HCT116 (cell line): ENCODE measurements around the gene ABHD11. TPM values are rescaled to one million over a fixed set of nuclear protein-coding genes. Genes with fewer than 3 reads are reported as not detected.

ENCODE experiments used
- ATAC-seq: fragments of 200-7000 bp; cut with Tn5 transposase; 2 replicates; pipeline ENCODE4 v1.9.1; 2020; ENCODE audit warnings: mild to moderate bottlenecking, moderate library complexity
- BruUV-seq: library from RNA; stranded (reverse); fragments of 400-500 nt; replicated peaks from 2 replicates; lab custom pipeline; 2021; lab: Mats Ljungman, UMichigan
- CTCF ChIA-PET: fragments of 300-600 bp; sonication (Branson Sonifier 250); formaldehyde crosslinking; loops from one replicate; lab custom pipeline; 2021; ENCODE audit warnings: antibody characterized with exemption; lab: Charles Lee
- POLR2A ChIA-PET: fragments of 300-600, 350-600 bp; sonication (Branson Sonifier 250); formaldehyde crosslinking; loops from one replicate; lab custom pipeline; 2021; ENCODE audit warnings: antibody characterized with exemption; lab: Charles Lee
- RAD21 ChIA-PET, 2 experiments: fragments of 300-600 bp; sonication (Branson Sonifier 250); formaldehyde crosslinking; loops; one replicate each; lab custom pipeline; 2023; ENCODE audit warnings: low total read pairs in 2 of 2; ENCODE audit not compliant: uncharacterized antibody in 2 of 2, unreplicated experiment in 2 of 2, low non-redundant PET in 1 of 2; lab: Charles Lee
- DNase-seq: peaks from one replicate; pipeline ENCODE4 v3.0.0-alpha.2; 2010; ENCODE audit warnings: low read depth, low spot score
- H2AFZ ChIP-seq: fragments of 200-600 bp; shearing (Covaris generic), sonication (generic); 2 replicates; pipeline ENCODE4 v1.6.1; 2017; ENCODE audit warnings: low read depth, mixed run types, mixed read lengths, antibody characterized with exemption, low read length; ENCODE audit not compliant: poor library complexity, severe bottlenecking
- H3K27ac ChIP-seq: 2 replicates; pipeline ENCODE4 v1.5.1; 2012; ENCODE audit warnings: low read depth, low read length
- H3K27me3 ChIP-seq: fragments of 200-600 bp; sonication (generic); 2 replicates; pipeline ENCODE4 v1.6.1; 2016; ENCODE audit warnings: mixed run types, low read length, mixed read lengths; ENCODE audit not compliant: insufficient read depth
- H3K36me3 ChIP-seq, 2 experiments: fragments of 200-500 bp in 1 of 2; fragments of 200-600 bp in 1 of 2; sonication (Bioruptor generic) in 1 of 2; sonication (generic) in 1 of 2; 2 replicates each; pipeline versions ENCODE4 v1.5.1 to v1.6.1; 2014 to 2016; ENCODE audit warnings: low read length in 2 of 2, inconsistent platforms in 1 of 2, mixed read lengths in 1 of 2, mixed run types in 1 of 2; ENCODE audit not compliant: insufficient read depth in 2 of 2, control insufficient read depth in 1 of 2
- H3K4me1 ChIP-seq, 2 experiments: fragments of 200-600 bp in 1 of 2; sonication (generic) in 1 of 2; 2 replicates each; pipeline versions ENCODE4 v1.5.1 to v1.6.1; 2012 to 2017; ENCODE audit warnings: low read length in 2 of 2, inconsistent platforms in 1 of 2, mild to moderate bottlenecking in 1 of 2, mixed read lengths in 1 of 2, mixed run types in 1 of 2, moderate library complexity in 1 of 2; ENCODE audit not compliant: insufficient read depth in 2 of 2, control insufficient read depth in 1 of 2
- H3K4me2 ChIP-seq: fragments of 200-600 bp; sonication (generic); 2 replicates; pipeline ENCODE4 v1.6.1; 2017; ENCODE audit warnings: mixed run types, low read length, mixed read lengths
- H3K4me3 ChIP-seq, 2 experiments: fragments of 200-600 bp in 1 of 2; sonication (generic) in 1 of 2; replicated peaks in 1 of 2; 2 replicates each; pipeline ENCODE4 v1.5.1; 2011 to 2016; ENCODE audit warnings: low read length in 2 of 2, control low read depth in 1 of 2, low read depth in 1 of 2, mild to moderate bottlenecking in 1 of 2, mixed read lengths in 1 of 2, mixed run types in 1 of 2
- H3K79me2 ChIP-seq: fragments of 200-600 bp; sonication (generic); 2 replicates; pipeline ENCODE4 v1.6.1; 2017; ENCODE audit warnings: mild to moderate bottlenecking, mixed run types, low read length, moderate library complexity, mixed read lengths; ENCODE audit not compliant: insufficient read depth
- H3K9ac ChIP-seq: fragments of 200-600 bp; sonication (generic); 2 replicates; pipeline ENCODE4 v1.6.1; 2016; ENCODE audit warnings: low read length, mixed read lengths
- H3K9me2 ChIP-seq: fragments of 200-600 bp; sonication (generic), shearing (Covaris generic); 2 replicates; pipeline ENCODE4 v1.6.1; 2017; ENCODE audit warnings: mixed run types, mild to moderate bottlenecking, moderate library complexity; ENCODE audit not compliant: insufficient read depth
- H3K9me3 ChIP-seq, 2 experiments: fragments of 200-500 bp in 1 of 2; fragments of 200-600 bp in 1 of 2; sonication (Bioruptor generic) in 1 of 2; sonication (generic) in 1 of 2; 2 replicates each; pipeline ENCODE4 v1.6.1; 2014 to 2017; ENCODE audit warnings: low read length in 2 of 2, mixed read lengths in 2 of 2, inconsistent platforms in 1 of 2, low read depth in 1 of 2, mild to moderate bottlenecking in 1 of 2, mixed run types in 1 of 2, moderate library complexity in 1 of 2; ENCODE audit not compliant: control insufficient read depth in 1 of 2, insufficient read depth in 1 of 2
- H4K20me1 ChIP-seq: fragments of 200-600 bp; sonication (generic), shearing (Covaris generic); 2 replicates; pipeline ENCODE4 v1.6.1; 2017; ENCODE audit warnings: mixed run types, mild to moderate bottlenecking, moderate library complexity; ENCODE audit not compliant: insufficient read depth
- CEBPB ChIP-seq: IDR thresholded peaks from 2 replicates; pipeline ENCODE4 v1.6.1; 2012; ENCODE audit warnings: low read depth
- EGR1 ChIP-seq: IDR thresholded peaks from 2 replicates; pipeline ENCODE4 v1.6.1; 2012; ENCODE audit warnings: low read depth
- EZH2 ChIP-seq: fragments of 200-600 bp; sonication (generic); IDR thresholded peaks from 2 replicates; pipeline ENCODE4 v1.6.1; 2017; ENCODE audit warnings: antibody characterized with exemption, mixed run types
- EZH2phosphoT487 ChIP-seq: fragments of 200-600 bp; IDR thresholded peaks from 2 replicates; pipeline ENCODE4 v1.6.1; 2018; ENCODE audit warnings: antibody characterized with exemption, borderline replicate concordance
- FOSL1 ChIP-seq: IDR thresholded peaks from 2 replicates; pipeline ENCODE4 v1.6.1; 2012; ENCODE audit warnings: low read depth
- POLR2A ChIP-seq: IDR thresholded peaks from 2 replicates; pipeline ENCODE4 v1.7.0; 2011; ENCODE audit warnings: borderline replicate concordance; ENCODE audit not compliant: insufficient read depth, insufficient read length; ENCODE audit errors: extremely low read depth
- POLR2AphosphoS5 ChIP-seq: IDR thresholded peaks from 2 replicates; pipeline ENCODE4 v1.6.1; 2011; ENCODE audit warnings: mild to moderate bottlenecking, low read depth, low read length, moderate library complexity
- SIN3A ChIP-seq: IDR thresholded peaks from 2 replicates; pipeline ENCODE4 v1.6.1; 2012; ENCODE audit warnings: low read depth
- SRF ChIP-seq: IDR thresholded peaks from 2 replicates; pipeline ENCODE4 v1.6.1; 2012; ENCODE audit warnings: low read depth
- YY1 ChIP-seq: IDR thresholded peaks from 2 replicates; pipeline ENCODE4 v1.6.1; 2011; ENCODE audit warnings: low read length, low read depth, moderate library complexity, mild to moderate bottlenecking; ENCODE audit not compliant: insufficient replicate concordance; ENCODE audit errors: extremely low read depth
- ZNF274 ChIP-seq: fragments of 200-500 bp; sonication (Bioruptor generic); IDR thresholded peaks from 2 replicates; pipeline ENCODE4 v1.6.1; 2014; ENCODE audit warnings: mild to moderate bottlenecking, low read depth, low read length, inconsistent platforms
- intact Hi-C: fragments of 100-400 bp; cut with micrococcal nuclease; formaldehyde crosslinking; loops from 2 replicates; pipeline ENCODE4 v1.10.0; 2022
- total RNA-seq: library from RNA; stranded (reverse); gene quantifications from one replicate; pipeline ENCODE4 v1.2.1, GENCODE V29; 2021; ENCODE audit not compliant: unreplicated experiment
- TF ChIP-seq, protein P1 (sequence below): IDR thresholded peaks from 2 replicates; pipeline ENCODE4 v1.6.1; 2012; ENCODE audit warnings: low read depth
- TF ChIP-seq, protein P2 (sequence below): IDR thresholded peaks from 2 replicates; pipeline ENCODE4 v1.6.1; 2011; ENCODE audit warnings: mild to moderate bottlenecking, low read length, moderate library complexity; ENCODE audit not compliant: insufficient replicate concordance; ENCODE audit errors: extremely low read depth
- TF ChIP-seq, protein P3 (sequence below), 3 experiments: fragments of 200-600 bp in 1 of 3; sonication (generic) in 1 of 3; IDR thresholded peaks in 2 of 3; conservative IDR thresholded peaks in 1 of 3; 2 replicates each; pipeline ENCODE4 v1.5.1; 2012 to 2017; ENCODE audit warnings: low read depth in 2 of 3, low read length in 2 of 3, antibody characterized with exemption in 1 of 3, borderline replicate concordance in 1 of 3, control low read depth in 1 of 3, mild to moderate bottlenecking in 1 of 3, mixed read lengths in 1 of 3, mixed run types in 1 of 3, moderate library complexity in 1 of 3; ENCODE audit not compliant: insufficient read depth in 1 of 3

Gene ABHD11
- total RNA-seq, 1 experiment from 2014 or later: 69.8 TPM

DNA sequence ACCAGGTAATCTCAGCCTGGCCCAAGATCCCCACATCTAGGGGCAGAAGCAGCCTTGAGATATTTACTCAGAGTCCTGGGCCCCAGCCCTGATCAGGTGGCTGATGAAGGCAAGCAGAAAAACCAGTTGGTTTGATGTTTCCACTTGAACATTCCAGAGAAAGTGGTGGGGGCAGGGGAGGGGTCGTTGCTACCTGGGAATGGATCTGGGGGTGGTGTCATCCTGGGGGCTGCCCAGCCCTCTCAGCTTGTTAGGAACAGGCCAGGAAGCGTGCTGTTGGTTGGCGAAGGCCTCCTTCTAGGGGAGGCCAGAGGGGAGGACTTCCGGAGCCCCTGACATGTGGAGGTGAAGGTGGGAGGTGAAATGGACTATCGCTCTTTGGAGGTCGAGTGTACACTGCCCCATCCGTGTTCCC lies 3.7 kb upstream of the ABHD11 start:
- no TSS peak for BruUV-seq
- peak overlapping the region; percentile 94 for H3K27ac ChIP-seq
- H3K36me3 ChIP-seq: peaks cover 2 to 5% of the 10 kb centered on the region in 2 experiments; a peak in 1 of 4 replicates
- H3K9me2 ChIP-seq: no peaks in the 10 kb centered on the region
- TF ChIP-seq, protein P1, sequence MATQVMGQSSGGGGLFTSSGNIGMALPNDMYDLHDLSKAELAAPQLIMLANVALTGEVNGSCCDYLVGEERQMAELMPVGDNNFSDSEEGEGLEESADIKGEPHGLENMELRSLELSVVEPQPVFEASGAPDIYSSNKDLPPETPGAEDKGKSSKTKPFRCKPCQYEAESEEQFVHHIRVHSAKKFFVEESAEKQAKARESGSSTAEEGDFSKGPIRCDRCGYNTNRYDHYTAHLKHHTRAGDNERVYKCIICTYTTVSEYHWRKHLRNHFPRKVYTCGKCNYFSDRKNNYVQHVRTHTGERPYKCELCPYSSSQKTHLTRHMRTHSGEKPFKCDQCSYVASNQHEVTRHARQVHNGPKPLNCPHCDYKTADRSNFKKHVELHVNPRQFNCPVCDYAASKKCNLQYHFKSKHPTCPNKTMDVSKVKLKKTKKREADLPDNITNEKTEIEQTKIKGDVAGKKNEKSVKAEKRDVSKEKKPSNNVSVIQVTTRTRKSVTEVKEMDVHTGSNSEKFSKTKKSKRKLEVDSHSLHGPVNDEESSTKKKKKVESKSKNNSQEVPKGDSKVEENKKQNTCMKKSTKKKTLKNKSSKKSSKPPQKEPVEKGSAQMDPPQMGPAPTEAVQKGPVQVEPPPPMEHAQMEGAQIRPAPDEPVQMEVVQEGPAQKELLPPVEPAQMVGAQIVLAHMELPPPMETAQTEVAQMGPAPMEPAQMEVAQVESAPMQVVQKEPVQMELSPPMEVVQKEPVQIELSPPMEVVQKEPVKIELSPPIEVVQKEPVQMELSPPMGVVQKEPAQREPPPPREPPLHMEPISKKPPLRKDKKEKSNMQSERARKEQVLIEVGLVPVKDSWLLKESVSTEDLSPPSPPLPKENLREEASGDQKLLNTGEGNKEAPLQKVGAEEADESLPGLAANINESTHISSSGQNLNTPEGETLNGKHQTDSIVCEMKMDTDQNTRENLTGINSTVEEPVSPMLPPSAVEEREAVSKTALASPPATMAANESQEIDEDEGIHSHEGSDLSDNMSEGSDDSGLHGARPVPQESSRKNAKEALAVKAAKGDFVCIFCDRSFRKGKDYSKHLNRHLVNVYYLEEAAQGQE: no peak
- TF ChIP-seq FOSL1 (no peak), POLR2AphosphoS5 (no peak), SIN3A (no peak), EZH2phosphoT487 (no peak), SRF (no peak), YY1 (no peak), EGR1 (no peak), ZNF274 (no peak), EZH2 (no peak), POLR2A (no peak), CEBPB (no peak)
- TF ChIP-seq, protein P2, sequence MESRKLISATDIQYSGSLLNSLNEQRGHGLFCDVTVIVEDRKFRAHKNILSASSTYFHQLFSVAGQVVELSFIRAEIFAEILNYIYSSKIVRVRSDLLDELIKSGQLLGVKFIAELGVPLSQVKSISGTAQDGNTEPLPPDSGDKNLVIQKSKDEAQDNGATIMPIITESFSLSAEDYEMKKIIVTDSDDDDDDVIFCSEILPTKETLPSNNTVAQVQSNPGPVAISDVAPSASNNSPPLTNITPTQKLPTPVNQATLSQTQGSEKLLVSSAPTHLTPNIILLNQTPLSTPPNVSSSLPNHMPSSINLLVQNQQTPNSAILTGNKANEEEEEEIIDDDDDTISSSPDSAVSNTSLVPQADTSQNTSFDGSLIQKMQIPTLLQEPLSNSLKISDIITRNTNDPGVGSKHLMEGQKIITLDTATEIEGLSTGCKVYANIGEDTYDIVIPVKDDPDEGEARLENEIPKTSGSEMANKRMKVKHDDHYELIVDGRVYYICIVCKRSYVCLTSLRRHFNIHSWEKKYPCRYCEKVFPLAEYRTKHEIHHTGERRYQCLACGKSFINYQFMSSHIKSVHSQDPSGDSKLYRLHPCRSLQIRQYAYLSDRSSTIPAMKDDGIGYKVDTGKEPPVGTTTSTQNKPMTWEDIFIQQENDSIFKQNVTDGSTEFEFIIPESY: no peak
- TF ChIP-seq, protein P3, sequence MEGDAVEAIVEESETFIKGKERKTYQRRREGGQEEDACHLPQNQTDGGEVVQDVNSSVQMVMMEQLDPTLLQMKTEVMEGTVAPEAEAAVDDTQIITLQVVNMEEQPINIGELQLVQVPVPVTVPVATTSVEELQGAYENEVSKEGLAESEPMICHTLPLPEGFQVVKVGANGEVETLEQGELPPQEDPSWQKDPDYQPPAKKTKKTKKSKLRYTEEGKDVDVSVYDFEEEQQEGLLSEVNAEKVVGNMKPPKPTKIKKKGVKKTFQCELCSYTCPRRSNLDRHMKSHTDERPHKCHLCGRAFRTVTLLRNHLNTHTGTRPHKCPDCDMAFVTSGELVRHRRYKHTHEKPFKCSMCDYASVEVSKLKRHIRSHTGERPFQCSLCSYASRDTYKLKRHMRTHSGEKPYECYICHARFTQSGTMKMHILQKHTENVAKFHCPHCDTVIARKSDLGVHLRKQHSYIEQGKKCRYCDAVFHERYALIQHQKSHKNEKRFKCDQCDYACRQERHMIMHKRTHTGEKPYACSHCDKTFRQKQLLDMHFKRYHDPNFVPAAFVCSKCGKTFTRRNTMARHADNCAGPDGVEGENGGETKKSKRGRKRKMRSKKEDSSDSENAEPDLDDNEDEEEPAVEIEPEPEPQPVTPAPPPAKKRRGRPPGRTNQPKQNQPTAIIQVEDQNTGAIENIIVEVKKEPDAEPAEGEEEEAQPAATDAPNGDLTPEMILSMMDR (IDR thresholded peaks at IDR 0.05 in 2 of 3, conservative IDR thresholded peaks at IDR 0.05 in 1 of 3; ENCODE audit: borderline replicate concordance in 1 of 3, insufficient read depth in 1 of 3, low read depth in 2 of 3, low read length in 2 of 3): no peak
- peak overlapping the region; percentile 79 for H3K9ac ChIP-seq
- DNase-seq: no peak
- no peak overlapping the region for H2AFZ ChIP-seq
- intact Hi-C loops: loop anchor here (2.0 to 5.0 kb wide), 2 partner anchors 65 to 112 kb away; no protein-coding TSS in a partner anchor
- peak overlapping the region; percentile 95 for H3K4me2 ChIP-seq
- CTCF ChIA-PET: no interaction called here
- peak overlapping the region; percentile 31 to 51 for H3K4me3 ChIP-seq
- RAD21 ChIA-PET: no interaction called here
- H3K4me1 ChIP-seq: peaks cover 50 to 67% of the 10 kb centered on the region in 2 experiments
- H3K9me3 ChIP-seq: no peaks in the 10 kb centered on the region
- ATAC-seq: no peak; the same call in 1 of the 2 replicates
- H3K27me3 ChIP-seq: no peaks in the 10 kb centered on the region
- H3K79me2 ChIP-seq: peaks cover 22% of the 10 kb centered on the region
- POLR2A ChIA-PET: interaction anchor here (0.6 to 5.8 kb wide), 5 partner anchors 28 to 100 kb away, joined by 3 to 43 read pairs (median 5); partner anchors contain the start of genes CLDN3, CLDN4 and METTL27
- H4K20me1 ChIP-seq: peaks cover 3% of the 10 kb centered on the region; the same call in 1 of the 2 replicates
